ES-I3 (cell line): Measurements from ENCODE around the gene MCM9.

Experiments
- H3K36me3 ChIP-seq: 2 replicates; pipeline ENCODE4 v1.6.1; 2013; ENCODE audit warnings: mild to moderate bottlenecking, low read length, control low read depth, moderate library complexity; ENCODE audit not compliant: insufficient read depth
- H3K4me1 ChIP-seq: 2 replicates; pipeline ENCODE4 v1.6.1; 2013; ENCODE audit warnings: mild to moderate bottlenecking, control low read depth, low read length; ENCODE audit not compliant: insufficient read depth
- H3K9ac ChIP-seq: 2 replicates; pipeline ENCODE4 v1.6.1; 2013; ENCODE audit warnings: low read depth, mild to moderate bottlenecking, low read length, moderate library complexity
- H3K9me3 ChIP-seq: 2 replicates; pipeline ENCODE4 v1.6.1; 2013; ENCODE audit warnings: mild to moderate bottlenecking, low read length, moderate library complexity; ENCODE audit not compliant: control insufficient read depth, insufficient read depth

Gene MCM9

GRCh38 chr6:118934461-118935330 is at the start of gene MCM9:
TSS of gene MCM9 (minus strand) at chr6:118935159. CDS start at chr6:118931723, 3,436 bp downstream.
- H3K4me1 ChIP-seq = peaks cover 3% of the 10 kb centered on the region; the same call in 1 of the 2 replicates
- 0 out of 2 replicates have a peak, but pooled peaks cover 5% of the 10 kb centered on the region for H3K9me3 ChIP-seq
- H3K36me3 ChIP-seq = 0 out of 2 replicates have a peak, but pooled peaks cover 2% of the 10 kb centered on the region
- H3K9ac ChIP-seq = peak within 1 kb of the TSS; percentile 99

- Histone ChIP-seq H3K9ac (no peak overlapping the region), H3K4me1 (no peaks in the 10 kb centered on the region), H3K9me3 (no peaks in the 10 kb centered on the region), H3K36me3 (no peaks in the 10 kb centered on the region)
These were observed 49.4 kb upstream of the MCM9 start for GRCh38 chr6:118984342-118984741.

- no peaks in the 10 kb centered on the region for H3K4me1 ChIP-seq
- H3K36me3 ChIP-seq = no peaks in the 10 kb centered on the region
- H3K9me3 ChIP-seq = no peaks in the 10 kb centered on the region
- no peak overlapping the region for H3K9ac ChIP-seq
These were observed 47.6 kb upstream of the MCM9 start for GRCh38 chr6:118982575-118982911.

- Histone ChIP-seq H3K9ac (no peak overlapping the region), H3K9me3 (no peaks in the 10 kb centered on the region), H3K36me3 (no peaks in the 10 kb centered on the region), H3K4me1 (no peaks in the 10 kb centered on the region)
These were observed 47.1 kb upstream of the MCM9 start for GRCh38 chr6:118981884-118982574.

GRCh38 chr6:118980063-118980462 is 45.1 kb upstream of the MCM9 start:
- Histone ChIP-seq H3K9me3 (no peaks in the 10 kb centered on the region), H3K9ac (no peak overlapping the region), H3K4me1 (no peaks in the 10 kb centered on the region), H3K36me3 (no peaks in the 10 kb centered on the region)

- Histone ChIP-seq H3K9ac (no peak overlapping the region), H3K4me1 (no peaks in the 10 kb centered on the region), H3K9me3 (no peaks in the 10 kb centered on the region), H3K36me3 (no peaks in the 10 kb centered on the region)
These were observed 39.8 kb upstream of the MCM9 start for GRCh38 chr6:118974790-118975189.

- Histone ChIP-seq H3K36me3 (no peaks in the 10 kb centered on the region), H3K9me3 (no peaks in the 10 kb centered on the region), H3K4me1 (no peaks in the 10 kb centered on the region), H3K9ac (no peak overlapping the region)
These were observed 36.7 kb upstream of the MCM9 start for GRCh38 chr6:118971682-118972081.

GRCh38 chr6:118970866-118971265 is 35.9 kb upstream of the MCM9 start:
- no peaks in the 10 kb centered on the region for H3K4me1 ChIP-seq
- no peak overlapping the region for H3K9ac ChIP-seq
- no peaks in the 10 kb centered on the region for H3K9me3 ChIP-seq
- no peaks in the 10 kb centered on the region for H3K36me3 ChIP-seq

GRCh38 chr6:118968416-118968815 is 33.5 kb upstream of the MCM9 start:
- Histone ChIP-seq H3K9ac (no peak overlapping the region), H3K4me1 (no peaks in the 10 kb centered on the region), H3K9me3 (no peaks in the 10 kb centered on the region), H3K36me3 (no peaks in the 10 kb centered on the region)

GRCh38 chr6:118967239-118967638 is 32.3 kb upstream of the MCM9 start:
- no peak overlapping the region for H3K9ac ChIP-seq
- H3K4me1 ChIP-seq = no peaks in the 10 kb centered on the region
- H3K36me3 ChIP-seq = no peaks in the 10 kb centered on the region
- no peaks in the 10 kb centered on the region for H3K9me3 ChIP-seq

GRCh38 chr6:118965843-118966370 is 30.9 kb upstream of the MCM9 start:
- H3K9ac ChIP-seq = no peak overlapping the region
- H3K4me1 ChIP-seq = no peaks in the 10 kb centered on the region
- no peaks in the 10 kb centered on the region for H3K9me3 ChIP-seq

GRCh38 chr6:118965371-118965770 is 30.4 kb upstream of the MCM9 start:
- Histone ChIP-seq H3K36me3 (no peaks in the 10 kb centered on the region), H3K9me3 (no peaks in the 10 kb centered on the region), H3K4me1 (no peaks in the 10 kb centered on the region), H3K9ac (no peak overlapping the region)

More at GRCh38 chr6:118965843-118966370, 30.9 kb upstream of the MCM9 start:
- no peaks in the 10 kb centered on the region for H3K36me3 ChIP-seq

- Histone ChIP-seq H3K9ac (no peak overlapping the region), H3K4me1 (no peaks in the 10 kb centered on the region), H3K9me3 (no peaks in the 10 kb centered on the region), H3K36me3 (no peaks in the 10 kb centered on the region)
These were observed 28.0 kb upstream of the MCM9 start for GRCh38 chr6:118963003-118963402.

- no peak overlapping the region for H3K9ac ChIP-seq
These were observed 24.9 kb upstream of the MCM9 start for GRCh38 chr6:118959903-118960302.

GRCh38 chr6:118953391-118953790 is 18.4 kb upstream of the MCM9 start:
- Histone ChIP-seq H3K4me1 (no peaks in the 10 kb centered on the region), H3K9me3 (no peaks in the 10 kb centered on the region), H3K36me3 (no peaks in the 10 kb centered on the region), H3K9ac (no peak overlapping the region)

More at GRCh38 chr6:118959903-118960302, 24.9 kb upstream of the MCM9 start:
- Histone ChIP-seq H3K36me3 (no peaks in the 10 kb centered on the region), H3K9me3 (no peaks in the 10 kb centered on the region), H3K4me1 (no peaks in the 10 kb centered on the region)
